Femur (tissue), 1 donor: Measurements from ENCODE around the gene NR4A1.
A peak's percentile ranks its signal among the peaks of the same experiment; 100 is the strongest.

ENCODE experiments used
- DNase-seq: peaks from one replicate; pipeline ENCODE4 v3.0.0-alpha.2; 2017

The NR4A1 gene

DNA sequence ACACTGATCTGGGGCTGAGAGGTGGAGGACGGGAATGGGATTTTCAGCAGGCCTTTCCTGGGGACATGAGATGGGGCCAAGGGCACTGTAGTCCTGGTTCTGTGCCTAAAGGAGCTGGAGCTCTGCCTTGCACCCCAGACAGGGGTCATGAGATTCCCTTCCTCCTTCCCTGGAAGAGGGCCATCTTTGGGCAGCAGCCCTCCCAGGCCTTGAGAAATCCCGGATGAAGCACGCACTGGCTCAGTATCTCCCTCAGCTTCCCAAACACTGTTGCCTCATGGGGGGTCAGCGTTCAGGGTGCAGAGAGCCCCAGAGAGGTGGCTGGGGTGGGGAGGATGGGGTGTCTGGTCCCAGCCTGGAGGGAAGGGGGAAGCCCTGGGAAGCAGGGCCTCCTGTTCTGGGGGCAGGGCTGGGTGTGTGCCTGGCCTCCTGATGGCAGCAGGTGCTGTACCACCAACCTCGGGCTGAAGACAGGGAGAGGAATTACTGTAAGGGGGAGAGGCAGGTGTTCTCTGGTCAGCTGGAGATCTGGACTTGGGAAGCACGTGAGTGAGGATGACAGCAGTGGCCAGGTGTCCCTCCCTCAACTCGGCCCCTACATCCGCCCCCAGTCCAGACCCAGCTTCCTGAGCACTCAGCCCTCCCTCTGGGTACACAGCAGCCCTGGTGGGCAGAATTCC is 8.4 kb upstream of the NR4A1 start:
- DNase-seq: no peak

DNA sequence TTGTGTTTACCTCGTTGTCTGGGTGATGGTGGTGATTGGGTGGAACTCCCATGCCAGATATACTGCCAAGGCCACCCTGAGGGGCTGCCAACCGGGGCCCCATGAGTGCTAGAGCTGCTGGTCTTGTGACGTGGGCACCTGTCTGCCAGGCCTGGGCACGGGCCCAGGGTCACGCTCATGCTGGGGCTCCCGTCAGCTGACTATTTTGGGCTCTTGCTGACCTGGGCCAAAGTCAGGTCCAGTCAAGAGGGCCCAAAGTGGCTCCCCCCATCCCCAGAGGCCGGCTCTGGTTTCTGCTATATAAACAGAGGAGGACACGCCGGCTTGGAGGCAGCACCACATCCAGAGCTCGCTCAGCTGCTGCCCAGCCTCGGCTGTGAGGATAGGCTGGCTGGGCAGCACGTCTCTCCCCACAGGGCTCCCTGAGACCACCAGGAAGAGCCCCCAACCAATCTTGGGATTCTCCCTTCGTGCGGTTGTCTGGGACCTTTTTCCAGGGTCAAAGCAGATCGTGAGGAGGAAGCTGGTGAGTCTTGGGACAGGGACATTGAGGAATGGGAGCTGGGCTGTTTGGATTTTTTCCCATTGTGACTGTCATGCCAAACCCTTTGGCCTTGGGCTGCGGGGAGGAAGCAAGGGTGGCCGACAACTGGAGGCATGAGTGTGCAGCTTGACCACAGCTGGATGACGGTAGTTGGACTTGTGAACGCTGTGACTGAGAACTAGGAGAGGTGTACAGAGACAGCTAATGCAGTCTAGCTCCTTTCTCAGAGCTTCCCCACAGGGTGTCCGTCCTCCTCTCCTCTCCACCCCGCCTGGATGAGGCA is 7.6 kb upstream of the NR4A1 start:
- no peak for DNase-seq

DNA sequence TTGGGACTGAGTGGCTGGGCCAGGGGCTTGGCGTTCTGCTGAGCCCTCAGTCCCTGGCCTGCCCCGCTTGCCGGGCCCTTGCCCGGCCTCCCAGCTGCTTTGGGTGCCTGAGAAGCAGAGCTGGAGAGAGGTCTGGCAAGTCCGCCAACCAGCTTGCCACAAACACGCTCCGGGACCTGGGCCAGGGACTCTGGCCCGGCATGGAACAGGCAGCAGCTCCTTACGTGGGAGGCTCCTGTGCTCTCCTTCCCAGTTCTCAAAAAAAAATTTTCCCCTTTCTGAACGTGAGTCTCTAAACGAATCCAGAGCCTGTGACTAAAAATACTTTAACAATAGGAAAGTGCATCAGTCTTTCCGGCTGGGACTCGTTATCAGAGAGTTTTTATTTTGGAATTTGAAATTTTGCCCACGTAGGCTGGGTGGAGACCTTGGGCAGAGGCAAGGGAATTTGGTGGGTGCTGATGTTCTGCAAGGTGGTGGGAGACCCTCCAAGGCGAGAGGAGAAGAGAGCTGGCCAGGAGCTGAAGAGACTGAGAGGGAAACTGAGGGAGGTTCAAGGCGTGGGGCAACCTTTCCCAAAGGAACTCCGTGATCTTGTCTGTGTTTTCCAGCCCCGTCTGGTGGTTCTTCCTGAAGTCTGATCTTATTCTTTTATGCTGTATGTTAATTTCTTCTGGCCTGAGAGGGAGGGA is 6.8 kb upstream of the NR4A1 start:
- peak; percentile 92 for DNase-seq

- DNase-seq: peak; percentile 71
Observed at GRCh38 chr12:52045794-52046199, 5.4 kb upstream of the NR4A1 start.

DNA sequence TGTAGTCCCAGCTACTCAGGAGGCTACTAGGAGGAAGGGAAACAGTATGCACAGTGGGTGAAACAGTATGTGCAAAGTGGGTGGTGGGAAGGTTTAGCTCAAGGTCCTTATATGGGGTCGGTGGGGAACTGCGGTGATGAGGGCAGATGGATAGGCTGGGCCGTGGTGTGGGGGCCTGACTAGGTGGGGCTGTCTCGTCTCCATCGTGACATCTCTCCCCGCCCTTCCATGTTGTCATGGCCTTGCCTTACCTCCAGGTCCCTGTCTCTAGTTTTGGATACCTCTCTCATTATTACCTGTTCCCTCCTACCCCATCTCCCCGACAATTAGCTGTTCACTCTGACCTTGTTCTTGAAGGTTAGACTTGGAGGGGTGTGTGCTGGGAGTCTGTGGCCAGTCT is 4.4 kb upstream of the NR4A1 start:
- DNase-seq: peak; percentile 21

GRCh38 chr12:52049286-52049685 is 2.0 kb upstream of the NR4A1 start:
- DNase-seq: peak; percentile 57

DNA sequence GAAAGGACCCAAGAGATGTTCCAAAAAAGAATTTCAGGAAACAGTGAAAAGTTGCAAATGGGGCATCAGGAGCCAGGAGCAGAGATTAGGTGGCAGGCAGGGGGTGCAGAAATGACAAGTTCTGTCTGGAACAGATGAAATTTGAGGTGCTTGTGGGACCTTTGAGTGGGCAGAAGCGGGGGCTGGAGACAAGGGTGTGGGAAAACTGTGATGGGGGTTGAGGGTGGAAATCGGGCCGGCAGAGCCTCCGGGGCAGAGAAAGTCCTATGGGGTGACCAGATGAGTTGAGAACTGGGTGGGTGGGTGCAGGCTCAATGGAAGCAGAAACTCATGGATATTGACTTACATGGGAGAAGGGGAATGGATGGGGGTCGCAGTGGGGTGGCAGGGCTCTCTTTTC is 1.6 kb upstream of the NR4A1 start:
- DNase-seq: no peak

DNA sequence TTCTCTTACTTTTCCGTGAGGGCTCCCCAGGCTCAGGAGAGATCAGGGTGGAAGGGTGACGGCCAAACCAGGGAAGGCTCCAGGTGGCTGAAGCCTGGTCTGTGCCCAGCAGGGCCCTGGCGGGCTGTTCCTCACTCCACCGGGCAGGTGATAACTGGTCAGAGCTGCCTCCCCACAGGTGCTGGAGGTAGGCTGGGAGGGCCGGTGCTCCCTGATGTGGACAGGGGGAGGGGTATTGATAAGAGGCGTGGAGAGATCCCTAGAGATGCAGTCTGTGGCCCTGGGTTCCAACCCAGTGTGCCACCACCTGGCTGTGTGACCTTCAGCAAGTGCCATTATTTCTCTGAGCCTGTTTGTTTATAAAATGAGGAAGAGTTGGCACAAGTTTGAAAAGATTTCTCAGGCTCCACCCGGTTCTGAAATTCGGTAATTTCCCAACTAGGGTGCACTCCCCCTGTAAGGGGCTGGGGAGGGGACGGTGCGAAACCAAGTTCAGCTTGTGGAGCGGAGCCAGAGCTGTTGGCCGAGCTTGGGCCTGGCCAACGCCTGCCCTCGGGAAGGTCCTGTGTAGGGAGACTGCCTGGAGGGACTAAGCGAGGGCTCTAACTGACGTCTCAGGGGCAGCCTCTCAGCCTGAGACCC is 1.0 kb upstream of the NR4A1 start:
- DNase-seq: no peak

GRCh38 chr12:52052468-52053186 is 1.4 kb downstream of the NR4A1 start:
- peak; percentile 35 for DNase-seq

DNA sequence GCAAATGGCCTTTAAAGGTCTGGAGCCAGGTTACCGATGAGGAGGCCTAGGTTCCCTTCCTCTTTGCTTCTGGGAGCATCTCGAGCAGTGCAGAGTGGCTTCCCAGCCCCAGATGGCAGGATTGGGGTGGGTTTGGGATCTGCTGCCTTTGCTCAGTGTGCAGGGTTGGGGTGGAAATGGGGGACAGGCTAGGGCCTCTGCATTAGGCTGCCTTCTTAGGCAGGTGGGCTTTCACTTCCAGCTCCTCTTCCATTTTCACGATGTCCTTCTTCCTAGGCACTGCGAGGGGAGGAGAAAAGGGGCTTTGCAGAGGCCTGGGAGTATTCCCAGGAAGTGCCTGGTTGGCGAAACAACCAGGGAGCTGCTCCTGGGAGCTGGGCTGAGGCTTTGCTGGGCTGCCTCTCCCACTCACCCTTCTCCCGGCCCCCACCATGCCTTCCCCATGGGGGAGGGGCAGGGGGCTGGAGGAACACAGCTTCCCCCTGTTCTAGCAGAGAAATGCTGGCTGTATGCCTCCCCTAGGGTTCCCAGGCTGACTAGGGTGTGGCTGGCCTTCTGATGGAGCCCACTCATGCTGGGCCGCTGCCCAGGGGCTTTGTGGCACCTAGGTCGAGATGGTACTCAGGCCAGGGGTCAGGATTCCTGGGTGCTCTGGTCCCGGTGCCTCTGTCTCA is 2.4 kb downstream of the NR4A1 start:
- peak; percentile 67 for DNase-seq

DNA sequence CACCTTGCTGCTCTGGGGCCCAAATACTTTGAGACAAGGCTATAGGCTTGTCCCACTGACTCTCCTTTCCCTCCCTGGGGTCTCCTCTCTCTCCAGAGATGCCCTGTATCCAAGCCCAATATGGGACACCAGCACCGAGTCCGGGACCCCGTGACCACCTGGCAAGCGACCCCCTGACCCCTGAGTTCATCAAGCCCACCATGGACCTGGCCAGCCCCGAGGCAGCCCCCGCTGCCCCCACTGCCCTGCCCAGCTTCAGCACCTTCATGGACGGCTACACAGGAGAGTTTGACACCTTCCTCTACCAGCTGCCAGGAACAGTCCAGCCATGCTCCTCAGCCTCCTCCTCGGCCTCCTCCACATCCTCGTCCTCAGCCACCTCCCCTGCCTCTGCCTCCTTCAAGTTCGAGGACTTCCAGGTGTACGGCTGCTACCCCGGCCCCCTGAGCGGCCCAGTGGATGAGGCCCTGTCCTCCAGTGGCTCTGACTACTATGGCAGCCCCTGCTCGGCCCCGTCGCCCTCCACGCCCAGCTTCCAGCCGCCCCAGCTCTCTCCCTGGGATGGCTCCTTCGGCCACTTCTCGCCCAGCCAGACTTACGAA is 3.1 kb downstream of the NR4A1 start:
- no peak for DNase-seq

- no peak for DNase-seq
Observed at GRCh38 chr12:52054833-52055730, 3.8 kb downstream of the NR4A1 start.

- DNase-seq: peak; percentile 61
Observed at GRCh38 chr12:52055731-52056711, 4.8 kb downstream of the NR4A1 start.

DNA sequence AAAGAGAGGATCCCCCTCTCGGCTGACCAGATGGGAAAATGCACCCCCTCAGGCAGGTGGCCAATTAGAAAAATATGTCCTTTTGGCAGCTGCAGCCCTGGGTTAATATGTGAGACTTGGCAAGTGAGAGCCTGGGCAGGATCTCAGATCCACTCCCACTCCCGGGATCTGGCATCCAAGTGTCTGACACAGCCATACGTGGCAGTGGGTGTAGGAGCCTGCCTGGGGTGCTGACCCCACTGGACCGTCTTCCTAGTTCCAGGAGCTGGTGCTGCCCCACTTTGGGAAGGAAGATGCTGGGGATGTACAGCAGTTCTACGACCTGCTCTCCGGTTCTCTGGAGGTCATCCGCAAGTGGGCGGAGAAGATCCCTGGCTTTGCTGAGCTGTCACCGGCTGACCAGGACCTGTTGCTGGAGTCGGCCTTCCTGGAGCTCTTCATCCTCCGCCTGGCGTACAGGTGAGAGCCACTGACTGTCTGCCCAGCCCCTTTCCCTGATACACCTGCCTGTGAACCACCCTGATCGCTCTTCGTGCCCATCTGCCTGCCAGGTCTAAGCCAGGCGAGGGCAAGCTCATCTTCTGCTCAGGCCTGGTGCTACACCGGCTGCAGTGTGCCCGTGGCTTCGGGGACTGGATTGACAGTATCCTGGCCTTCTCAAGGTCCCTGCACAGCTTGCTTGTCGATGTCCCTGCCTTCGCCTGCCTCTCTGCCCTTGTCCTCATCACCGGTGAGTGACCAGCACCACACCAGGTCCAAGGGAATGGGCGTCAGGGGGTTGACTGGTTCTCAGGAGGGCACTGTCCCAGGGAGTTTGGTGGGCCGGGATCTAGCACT is 5.8 kb downstream of the NR4A1 start:
- DNase-seq: peak; percentile 63

DNA sequence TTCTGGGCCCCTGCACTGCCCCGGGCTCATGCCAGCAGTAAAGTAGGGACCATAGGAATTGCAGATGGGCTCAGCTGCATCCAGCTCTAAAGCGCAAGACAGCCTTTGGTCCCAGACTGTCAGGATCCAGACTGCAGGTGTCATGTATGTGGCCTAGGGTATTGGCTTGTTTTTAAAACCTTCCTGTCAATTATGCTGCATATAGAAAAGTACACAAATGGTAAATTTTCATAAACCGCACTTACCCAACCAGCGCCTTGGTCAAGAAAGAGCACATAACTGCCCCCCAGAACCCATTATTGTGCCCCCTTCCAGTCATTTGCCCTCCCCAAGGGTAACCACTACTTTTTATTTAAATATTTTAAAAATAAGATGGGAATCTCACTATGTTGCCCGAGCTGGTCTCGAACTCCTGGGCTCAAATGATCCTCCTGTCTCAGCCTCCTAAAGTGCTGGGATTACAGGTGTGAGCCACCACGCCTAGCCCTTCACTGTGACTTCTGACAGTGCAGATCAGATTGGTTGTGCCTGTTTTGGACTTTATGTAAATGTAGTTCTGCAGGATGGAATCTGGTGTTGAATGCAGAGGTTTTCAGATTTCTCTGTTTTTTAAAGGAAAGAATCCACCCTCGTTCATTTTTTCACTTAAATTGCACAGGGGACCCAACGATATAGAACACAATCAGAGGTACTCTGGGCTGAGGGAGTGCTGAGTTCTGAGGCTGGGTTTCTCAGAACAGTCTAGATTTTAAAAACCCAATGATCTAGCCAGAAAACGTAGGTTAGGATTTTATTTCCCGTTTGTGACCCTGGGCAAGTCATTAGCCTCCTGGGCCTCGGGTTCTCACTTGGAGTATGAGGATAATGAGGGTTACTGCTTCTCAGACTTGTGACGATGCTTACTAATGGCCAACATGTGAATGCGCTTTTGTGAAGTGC is 6.7 kb downstream of the NR4A1 start:
- DNase-seq: no peak

DNA sequence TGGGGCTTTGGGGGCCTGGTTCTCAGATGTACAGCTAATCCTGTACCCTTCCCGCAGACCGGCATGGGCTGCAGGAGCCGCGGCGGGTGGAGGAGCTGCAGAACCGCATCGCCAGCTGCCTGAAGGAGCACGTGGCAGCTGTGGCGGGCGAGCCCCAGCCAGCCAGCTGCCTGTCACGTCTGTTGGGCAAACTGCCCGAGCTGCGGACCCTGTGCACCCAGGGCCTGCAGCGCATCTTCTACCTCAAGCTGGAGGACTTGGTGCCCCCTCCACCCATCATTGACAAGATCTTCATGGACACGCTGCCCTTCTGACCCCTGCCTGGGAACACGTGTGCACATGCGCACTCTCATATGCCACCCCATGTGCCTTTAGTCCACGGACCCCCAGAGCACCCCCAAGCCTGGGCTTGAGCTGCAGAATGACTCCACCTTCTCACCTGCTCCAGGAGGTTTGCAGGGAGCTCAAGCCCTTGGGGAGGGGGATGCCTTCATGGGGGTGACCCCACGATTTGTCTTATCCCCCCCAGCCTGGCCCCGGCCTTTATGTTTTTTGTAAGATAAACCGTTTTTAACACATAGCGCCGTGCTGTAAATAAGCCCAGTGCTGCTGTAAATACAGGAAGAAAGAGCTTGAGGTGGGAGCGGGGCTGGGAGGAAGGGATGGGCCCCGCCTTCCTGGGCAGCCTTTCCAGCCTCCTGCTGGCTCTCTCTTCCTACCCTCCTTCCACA is 7.6 kb downstream of the NR4A1 start:
- peak; percentile 78 for DNase-seq
